Measurements from ENCODE around the gene RAPGEF6.

Gene RAPGEF6

GRCh38 chr5:131459216-131459615 is 175.8 kb downstream of the RAPGEF6 start:
- no peak for DNase-seq (ENCODE audit: low read depth, low spot score)
- no peak for TF ChIP-seq CTCF (IDR thresholded peaks at IDR 0.05; ENCODE audit: low read depth, low read length)
- in situ Hi-C loops (cut with HindIII; ENCODE audit: low sequenced_read_pairs) = no loop called here
- no peak overlapping the region for H3K4me3 ChIP-seq (ENCODE audit: low read depth, low read length)

GRCh38 chr5:131457193-131457592 is 177.8 kb downstream of the RAPGEF6 start:
- in situ Hi-C loops (cut with HindIII; ENCODE audit: low sequenced_read_pairs) = no loop called here
- DNase-seq (ENCODE audit: low read depth, low spot score) = no peak
- H3K4me3 ChIP-seq (ENCODE audit: low read depth, low read length) = no peak overlapping the region
- no peak for TF ChIP-seq CTCF (IDR thresholded peaks at IDR 0.05; ENCODE audit: low read depth, low read length)

- H3K4me3 ChIP-seq (ENCODE audit: low read depth, low read length) = no peak overlapping the region
- in situ Hi-C loops (cut with HindIII; ENCODE audit: low sequenced_read_pairs) = no loop called here
- no peak for TF ChIP-seq CTCF (IDR thresholded peaks at IDR 0.05; ENCODE audit: low read depth, low read length)
- no peak for DNase-seq (ENCODE audit: low read depth, low spot score)
Measured at GRCh38 chr5:131450941-131451340, 184.1 kb downstream of the RAPGEF6 start.

- no peak for TF ChIP-seq CTCF (IDR thresholded peaks at IDR 0.05; ENCODE audit: low read depth, low read length)
- DNase-seq (ENCODE audit: low read depth, low spot score) = no peak
- in situ Hi-C loops (cut with HindIII; ENCODE audit: low sequenced_read_pairs) = no loop called here
- H3K4me3 ChIP-seq (ENCODE audit: low read depth, low read length) = no peak overlapping the region
Measured at GRCh38 chr5:131441184-131441583, 193.8 kb downstream of the RAPGEF6 start.

GRCh38 chr5:131436081-131436480 is 198.9 kb downstream of the RAPGEF6 start:
- TF ChIP-seq CTCF (IDR thresholded peaks at IDR 0.05; ENCODE audit: low read depth, low read length) = no peak
- H3K4me3 ChIP-seq (ENCODE audit: low read depth, low read length) = no peak overlapping the region
- DNase-seq (ENCODE audit: low read depth, low spot score) = no peak
- in situ Hi-C loops (cut with HindIII; ENCODE audit: low sequenced_read_pairs) = no loop called here

GRCh38 chr5:131433109-131433508 is 201.9 kb downstream of the RAPGEF6 start:
- in situ Hi-C loops (cut with HindIII; ENCODE audit: low sequenced_read_pairs) = no loop called here
- H3K4me3 ChIP-seq (ENCODE audit: low read depth, low read length) = no peak overlapping the region
- no peak for TF ChIP-seq CTCF (IDR thresholded peaks at IDR 0.05; ENCODE audit: low read depth, low read length)
- no peak for DNase-seq (ENCODE audit: low read depth, low spot score)

DNA sequence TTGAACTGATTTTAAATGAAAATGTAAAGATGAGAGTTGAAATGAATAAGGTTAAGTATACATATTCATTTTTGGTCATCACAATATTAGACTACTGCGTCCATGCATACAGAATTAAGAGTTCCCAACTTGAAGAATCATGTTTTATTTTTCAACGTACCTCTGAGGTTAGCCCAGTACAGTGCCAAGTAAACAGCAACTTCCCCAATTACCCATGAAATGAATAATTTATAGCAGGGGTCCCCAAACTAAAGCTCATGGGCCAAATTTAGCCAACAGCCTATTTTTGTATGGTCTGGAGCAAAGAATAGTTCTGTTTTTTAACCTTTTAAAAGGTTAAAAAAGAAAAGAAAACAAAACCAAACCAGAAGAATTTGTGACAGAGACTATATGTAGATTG is 203.2 kb downstream of the RAPGEF6 start:
- DNase-seq (ENCODE audit: low read depth, low spot score) = no peak
- H3K4me3 ChIP-seq (ENCODE audit: low read depth, low read length) = no peak overlapping the region
- TF ChIP-seq CTCF (IDR thresholded peaks at IDR 0.05; ENCODE audit: low read depth, low read length) = no peak
- in situ Hi-C loops (cut with HindIII; ENCODE audit: low sequenced_read_pairs) = no loop called here
